Right ventricle myocardium superior (tissue), 1 donor: ENCODE data around the gene COL9A3. TPM values are rescaled to one million over a fixed set of nuclear protein-coding genes. Genes with fewer than 3 reads are reported as not detected.
A peak's percentile ranks its signal among the peaks of the same experiment; 100 is the strongest.

Source experiments
- ATAC-seq: fragments of 200-7000 bp; cut with Tn5 transposase; one replicate; pipeline ENCODE4 v1.9.1; 2020; ENCODE audit warnings: mild to moderate bottlenecking; ENCODE audit not compliant: poor library complexity
- DNase-seq: peaks from one replicate; pipeline ENCODE4 v3.0.0-alpha.2; 2020
- intact Hi-C: fragments of 100-400 bp; cut with DNase I; formaldehyde crosslinking; loops from one replicate; pipeline ENCODE4 v1.11.2; 2022
- total RNA-seq: library from RNA; stranded (reverse); fragmentation: NEBNext Ultra II Directional; extraction: Animal tissue kit (Norgen Biotek cat#: 25700); gene quantifications from one replicate; pipeline ENCODE4 v1.2.1, GENCODE V29; 2021
- donor health status: DM: no; HTN: yes; CAD: no; lungs with severe emphysema.

Gene COL9A3
- total RNA-seq, 1 donor from 2014 or later: 2.7 TPM

DNA sequence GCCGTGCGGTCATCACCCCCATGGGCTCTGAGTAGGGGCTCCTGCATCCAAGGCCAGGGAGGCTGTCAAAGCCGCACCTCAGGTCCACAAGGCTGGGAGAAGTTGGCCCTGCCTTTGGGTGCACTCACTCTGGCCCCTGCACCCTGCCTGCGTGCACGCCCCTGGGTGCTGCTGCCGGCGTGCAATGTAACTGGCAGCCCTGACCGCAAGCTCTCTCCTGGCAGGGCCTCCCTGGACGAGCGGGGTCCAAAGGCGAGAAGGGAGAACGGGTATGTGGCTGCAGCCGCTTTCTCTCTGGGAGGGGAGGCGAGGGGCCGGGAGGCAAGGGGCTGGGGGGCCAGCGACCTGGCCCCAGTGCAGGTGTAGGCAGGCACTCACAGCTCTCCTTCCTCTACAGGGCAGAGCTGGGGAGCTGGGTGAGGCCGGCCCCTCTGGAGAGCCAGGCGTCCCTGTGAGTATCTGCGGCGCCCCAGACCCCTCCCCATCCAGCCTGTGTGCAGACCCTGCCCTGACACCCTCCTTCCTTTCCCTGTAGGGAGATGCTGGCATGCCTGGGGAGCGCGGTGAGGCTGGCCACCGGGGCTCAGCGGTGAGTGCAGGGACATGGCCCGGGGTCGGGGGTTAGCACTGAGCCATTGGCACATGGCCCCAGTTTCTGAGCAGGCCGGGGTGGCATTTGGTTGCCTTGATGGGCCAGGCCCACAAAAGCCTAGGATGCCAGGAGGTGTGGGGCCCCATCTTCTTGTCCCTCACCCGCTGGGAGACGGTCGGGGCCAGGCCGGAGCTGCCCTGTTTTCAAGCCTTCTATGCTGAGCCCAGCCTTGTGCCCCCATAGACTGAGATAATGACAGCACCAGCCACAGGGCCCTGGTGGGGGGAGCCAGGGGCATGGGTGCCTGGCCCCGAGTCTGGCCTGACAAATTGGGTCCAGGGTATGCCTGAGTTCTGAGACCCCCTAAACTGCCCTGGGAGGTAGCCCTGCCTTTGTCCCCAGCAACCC lies 12.7 kb downstream of the COL9A3 start:
- intact Hi-C loops: no loop called here
- DNase-seq (peak; percentile 35), ATAC-seq (no peak)

DNA sequence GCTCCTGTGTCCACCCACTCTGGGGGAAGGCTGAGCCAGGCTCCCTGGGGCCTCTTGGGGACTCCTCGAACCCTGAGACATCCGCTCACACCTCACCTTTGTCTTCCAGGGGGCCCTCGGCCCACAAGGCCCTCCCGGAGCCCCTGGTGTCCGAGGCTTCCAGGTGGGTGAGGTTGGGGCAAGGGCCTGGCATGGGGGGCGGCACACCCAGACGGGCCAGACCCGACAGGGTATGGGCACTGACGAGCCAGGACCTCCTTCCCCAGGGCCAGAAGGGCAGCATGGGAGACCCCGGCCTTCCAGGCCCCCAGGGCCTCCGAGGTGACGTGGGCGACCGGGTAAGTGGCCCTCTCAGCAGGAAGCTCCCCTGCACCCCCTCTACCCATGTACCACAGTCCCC lies 13.4 kb downstream of the COL9A3 start:
- intact Hi-C loops: no loop called here
- ATAC-seq (no peak), DNase-seq (peak; percentile 18)

DNA sequence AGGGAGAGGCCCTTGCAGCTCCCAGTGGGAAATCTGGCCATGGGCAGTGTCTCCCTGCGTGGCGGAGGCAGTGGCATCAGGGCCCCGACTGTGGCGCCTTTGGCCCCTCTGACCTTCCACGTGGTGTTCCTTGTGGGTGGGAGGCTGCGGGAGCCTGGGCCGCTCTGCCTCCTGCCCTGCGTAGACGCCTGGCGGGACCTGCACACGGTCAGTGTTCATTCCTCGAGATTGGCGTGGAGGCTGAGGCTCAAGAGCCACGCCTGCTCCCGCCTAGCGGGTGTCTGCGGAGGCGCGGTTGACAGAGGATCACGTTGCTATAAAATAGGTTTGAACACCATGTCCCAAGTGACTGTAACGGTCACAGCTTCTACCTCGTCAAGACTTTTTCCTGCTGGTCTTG lies 14.0 kb downstream of the COL9A3 start:
- intact Hi-C loops: no loop called here
- no peak for ATAC-seq
- DNase-seq: peak; percentile 23

DNA sequence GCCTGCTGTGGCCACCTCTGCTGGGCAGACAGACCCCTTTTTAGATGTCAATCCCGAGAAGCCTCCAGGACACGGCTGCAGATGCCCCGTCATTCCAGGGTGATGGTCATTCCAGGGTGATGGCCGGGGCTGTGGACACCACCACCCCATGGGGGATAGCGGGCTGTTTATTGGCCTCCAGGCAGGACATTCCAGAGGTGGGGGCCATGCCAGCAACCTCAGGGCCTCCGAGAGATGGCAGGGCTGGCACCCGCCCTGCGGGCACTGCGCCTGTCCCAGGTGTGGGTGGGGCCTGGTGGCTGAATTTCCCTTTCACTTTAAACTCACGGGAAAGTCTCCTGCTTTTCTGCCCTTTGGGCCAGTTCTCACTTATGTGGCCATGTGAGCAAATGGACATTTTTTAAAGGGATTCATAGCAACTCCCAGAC lies 14.5 kb downstream of the COL9A3 start:
- DNase-seq: no peak
- peak; percentile 19 for ATAC-seq
- intact Hi-C loops: no loop called here

DNA sequence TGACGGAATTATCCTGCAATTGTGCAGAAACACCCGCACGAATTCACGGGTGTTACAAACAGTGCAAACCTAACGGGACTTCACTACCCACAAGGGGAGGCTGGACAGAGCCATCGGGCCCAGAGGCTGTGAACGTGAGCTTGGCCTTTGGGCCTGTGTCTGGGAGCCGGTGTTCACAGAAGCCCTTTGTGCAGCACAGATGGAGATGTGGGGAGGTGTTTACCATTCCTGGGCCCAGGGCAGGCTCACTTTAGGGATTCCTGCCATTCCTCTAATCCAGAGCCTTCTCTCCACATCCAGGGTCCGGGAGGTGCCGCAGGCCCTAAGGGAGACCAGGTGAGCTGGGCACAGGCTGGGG lies 15.0 kb downstream of the COL9A3 start:
- intact Hi-C loops: no loop called here
- DNase-seq: no peak

DNA sequence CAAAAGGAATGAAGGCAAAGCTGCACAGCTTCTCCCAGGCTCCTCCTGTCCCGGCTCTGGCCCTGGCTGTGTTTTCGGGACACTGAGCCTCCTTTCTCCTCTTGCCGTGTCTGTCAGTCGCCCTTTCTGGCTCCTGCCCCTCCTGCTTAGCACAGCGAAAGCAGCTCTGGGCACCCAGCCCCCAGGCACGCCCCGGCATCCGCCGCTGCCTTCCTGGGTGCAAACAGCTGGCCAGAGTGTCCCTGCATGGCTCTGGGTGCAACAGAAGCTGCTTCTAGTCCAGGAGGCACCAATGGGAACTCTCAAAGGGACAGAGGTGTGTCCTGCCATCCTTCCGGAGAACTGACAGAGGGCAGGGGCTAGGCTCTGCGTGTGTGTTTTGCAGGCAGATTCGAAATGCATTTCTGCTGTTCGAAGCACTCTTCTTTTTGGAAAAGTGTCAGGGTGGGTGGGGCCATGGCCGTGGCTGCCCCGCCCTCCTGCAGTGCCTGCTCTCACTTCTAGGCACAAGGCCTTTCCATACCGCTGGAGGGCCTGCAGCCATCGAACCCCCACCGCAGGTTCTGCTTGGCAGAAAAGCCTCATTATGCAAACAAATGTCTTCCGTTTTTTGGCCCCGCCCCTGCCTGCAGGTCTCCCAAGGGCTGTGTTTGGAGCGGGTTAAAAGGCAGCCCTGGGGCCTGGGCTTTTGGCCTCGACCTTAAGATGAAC lies 15.5 kb downstream of the COL9A3 start:
- ATAC-seq (peak; percentile 32), DNase-seq (peak; percentile 61)
- intact Hi-C loops: no loop called here

More for the DNA sequence above, 15.0 kb downstream of the COL9A3 start:
- ATAC-seq: no peak

DNA sequence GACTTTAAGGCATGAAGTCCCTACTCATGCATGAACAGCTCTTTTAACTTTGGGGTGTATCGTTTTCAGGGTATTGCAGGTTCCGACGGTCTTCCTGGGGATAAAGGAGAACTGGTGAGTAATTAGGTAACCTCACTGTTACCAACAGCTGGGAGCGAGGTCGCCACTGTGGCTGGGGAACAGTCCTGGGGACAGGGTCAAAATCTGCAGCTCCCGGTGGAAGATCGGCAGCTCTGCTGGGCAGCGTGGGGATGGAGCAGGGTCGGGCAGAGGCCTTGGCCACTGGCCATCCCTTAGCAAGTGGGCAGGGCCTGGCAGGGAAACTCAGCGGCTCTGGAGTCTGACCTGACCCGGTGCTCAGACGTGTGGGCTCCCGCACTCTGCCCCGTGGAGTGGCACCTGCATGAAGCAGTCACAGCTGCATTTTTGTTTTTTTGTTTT lies 16.1 kb downstream of the COL9A3 start:
- ATAC-seq (no peak), DNase-seq (peak; percentile 40)
- intact Hi-C loops: no loop called here

DNA sequence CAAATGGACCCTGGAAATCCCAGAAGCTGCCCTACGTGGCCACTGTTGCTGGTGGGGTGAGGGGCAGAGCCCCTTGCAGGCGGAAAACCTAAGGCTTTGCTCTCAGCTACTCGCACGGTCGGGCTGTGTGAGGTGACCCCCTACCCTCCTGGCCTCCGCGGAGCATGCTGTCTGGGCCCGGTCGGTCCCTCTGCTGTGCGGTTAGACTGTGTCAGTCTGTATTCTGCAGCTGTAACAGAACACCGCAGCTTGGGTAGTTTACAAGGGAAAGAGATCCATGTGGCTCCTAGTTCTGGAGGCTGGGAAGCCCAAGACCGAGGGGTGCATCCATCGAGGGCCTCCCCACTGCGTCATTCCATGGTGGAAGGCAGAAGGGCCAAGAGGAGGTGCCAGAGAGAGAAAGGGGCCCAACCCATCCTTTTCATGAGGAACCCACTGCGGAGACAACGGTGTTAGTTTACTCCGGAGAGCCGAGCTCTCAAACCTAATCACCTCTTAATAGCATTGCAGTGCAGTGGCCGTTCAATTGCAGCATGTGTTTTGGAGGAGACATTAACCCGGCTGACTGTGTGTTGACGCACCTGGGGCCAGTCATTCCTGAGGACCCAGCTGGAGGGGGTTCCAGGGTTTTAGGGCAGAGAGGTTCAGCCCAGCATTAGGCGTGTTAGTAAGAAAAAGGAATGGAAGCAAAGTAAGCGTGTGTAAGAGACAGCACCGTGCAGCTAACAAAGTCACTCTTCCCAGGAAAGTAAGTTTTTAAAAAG lies 18.3 kb downstream of the COL9A3 start:
- ATAC-seq (no peak), DNase-seq (peak; percentile 20)
- intact Hi-C loops: no loop called here

DNA sequence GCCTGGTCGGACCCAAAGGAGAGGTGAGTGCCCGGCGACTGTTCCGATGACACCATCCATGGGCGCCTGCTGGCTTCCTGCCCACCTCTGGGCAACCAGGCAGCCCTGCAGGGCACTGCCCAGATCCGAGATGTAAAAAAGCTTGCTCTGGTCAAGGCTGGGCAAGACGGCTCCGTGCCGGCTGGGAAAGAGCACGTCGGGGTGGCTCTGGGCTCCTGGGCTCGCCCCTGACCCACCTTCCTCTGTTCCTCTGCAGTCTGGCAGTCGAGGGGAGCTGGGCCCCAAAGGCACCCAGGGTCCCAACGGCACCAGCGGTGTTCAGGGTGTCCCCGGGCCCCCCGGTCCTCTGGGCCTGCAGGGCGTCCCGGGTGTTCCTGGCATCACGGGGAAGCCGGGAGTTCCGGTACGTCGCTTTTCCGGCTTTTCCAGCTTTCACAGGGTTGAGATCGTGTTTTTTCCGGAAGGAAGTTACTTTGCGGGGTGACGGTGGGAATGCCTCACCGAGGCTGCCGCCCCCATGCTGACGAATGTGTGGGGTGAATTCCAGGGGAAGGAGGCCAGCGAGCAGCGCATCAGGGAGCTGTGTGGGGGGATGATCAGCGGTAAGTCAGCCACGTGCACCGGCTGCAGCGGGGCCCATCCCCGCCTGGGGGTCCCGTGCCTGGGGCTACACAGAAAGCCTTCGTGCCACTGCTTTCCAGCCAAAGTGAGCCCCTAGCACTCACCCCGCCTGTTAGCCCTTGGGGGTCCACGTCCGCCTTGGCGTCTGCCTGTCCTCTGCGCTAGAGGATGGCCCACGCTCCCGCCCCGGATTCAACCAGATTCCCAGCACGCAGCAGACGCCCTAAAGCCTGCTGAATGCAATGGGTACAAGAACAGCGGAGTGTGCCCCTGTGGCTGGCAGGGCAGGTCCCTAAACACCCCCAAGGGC lies 19.3 kb downstream of the COL9A3 start:
- intact Hi-C loops: no loop called here
- DNase-seq (peak; percentile 31), ATAC-seq (no peak)

DNA sequence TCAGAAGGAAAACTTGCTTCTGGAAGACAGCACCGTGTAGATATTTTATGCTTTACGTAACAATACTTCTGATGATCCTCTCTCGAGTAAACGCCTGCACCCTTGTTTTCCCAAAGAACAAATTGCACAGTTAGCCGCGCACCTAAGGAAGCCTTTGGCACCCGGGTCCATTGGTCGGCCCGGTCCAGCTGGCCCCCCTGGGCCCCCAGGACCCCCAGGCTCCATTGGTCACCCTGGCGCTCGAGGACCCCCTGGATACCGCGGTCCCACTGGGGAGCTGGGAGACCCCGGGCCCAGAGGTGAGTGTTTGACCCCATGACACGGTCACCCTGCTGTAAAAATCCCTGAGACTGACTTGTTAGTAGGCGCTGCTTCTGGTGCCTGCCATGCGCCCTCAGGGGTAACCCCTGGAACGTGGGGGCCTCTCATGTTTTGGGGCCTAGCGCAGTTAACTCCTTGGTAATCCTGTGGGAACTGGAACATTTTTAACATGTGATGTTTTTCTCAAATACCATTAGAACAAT lies 20.2 kb downstream of the COL9A3 start:
- intact Hi-C loops: no loop called here

DNA sequence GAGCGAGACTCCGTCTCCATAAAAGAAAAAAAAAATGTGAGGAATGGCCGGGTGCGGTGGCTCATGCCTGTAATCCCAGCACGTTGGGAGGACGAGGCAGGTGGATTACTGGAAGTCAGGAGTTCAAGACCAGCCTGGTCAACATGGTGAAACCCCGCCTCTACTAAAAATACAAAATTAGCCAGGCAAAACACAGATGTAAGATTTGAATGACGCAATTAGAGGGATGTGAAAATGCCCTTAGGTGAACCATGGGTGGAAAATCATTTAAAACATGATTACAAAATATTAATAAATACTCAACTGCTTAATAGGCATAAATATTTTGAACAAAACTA lies 20.9 kb downstream of the COL9A3 start:
- intact Hi-C loops: no loop called here

More for the DNA sequence above, 20.2 kb downstream of the COL9A3 start:
- DNase-seq (peak; percentile 33), ATAC-seq (no peak)

DNA sequence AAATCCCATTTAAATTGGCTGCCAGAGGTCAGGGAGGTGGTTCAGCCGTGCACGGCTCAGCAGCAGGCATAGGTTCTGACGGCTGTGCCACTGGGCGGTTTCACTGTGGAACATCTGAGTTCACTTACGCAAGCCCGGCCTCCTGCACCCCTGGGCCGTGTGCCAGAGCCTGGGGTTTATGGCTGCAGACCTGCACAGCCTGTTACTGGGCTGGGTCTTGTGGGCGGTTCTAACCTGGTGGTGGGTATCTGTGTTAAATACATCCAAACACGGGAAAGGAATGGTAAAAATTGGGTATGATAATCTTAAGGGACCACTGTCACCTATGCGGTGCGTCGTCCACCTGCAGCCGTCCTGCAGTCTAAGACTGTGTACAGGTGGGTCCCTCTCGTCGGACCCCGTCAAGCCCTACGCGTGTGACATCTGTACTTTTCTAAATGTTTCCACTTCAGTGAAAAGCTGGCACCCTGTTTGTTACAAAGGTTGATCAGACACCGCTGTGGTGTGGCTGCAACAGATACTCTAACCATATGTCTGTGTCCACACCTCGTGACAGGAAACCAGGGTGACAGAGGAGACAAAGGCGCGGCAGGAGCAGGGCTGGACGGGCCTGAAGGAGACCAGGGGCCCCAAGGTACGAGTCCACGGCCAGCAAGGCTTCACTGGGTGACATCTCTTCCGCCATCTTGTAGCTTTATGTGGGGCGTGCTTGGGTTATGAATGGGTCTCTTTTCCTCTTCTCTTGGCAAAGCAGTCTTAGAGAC lies 21.5 kb downstream of the COL9A3 start:
- DNase-seq (peak; percentile 51), ATAC-seq (peak; percentile 61)
- intact Hi-C loops: no loop called here

More for the DNA sequence above, 20.9 kb downstream of the COL9A3 start:
- peak; percentile 15 for DNase-seq
- no peak for ATAC-seq

DNA sequence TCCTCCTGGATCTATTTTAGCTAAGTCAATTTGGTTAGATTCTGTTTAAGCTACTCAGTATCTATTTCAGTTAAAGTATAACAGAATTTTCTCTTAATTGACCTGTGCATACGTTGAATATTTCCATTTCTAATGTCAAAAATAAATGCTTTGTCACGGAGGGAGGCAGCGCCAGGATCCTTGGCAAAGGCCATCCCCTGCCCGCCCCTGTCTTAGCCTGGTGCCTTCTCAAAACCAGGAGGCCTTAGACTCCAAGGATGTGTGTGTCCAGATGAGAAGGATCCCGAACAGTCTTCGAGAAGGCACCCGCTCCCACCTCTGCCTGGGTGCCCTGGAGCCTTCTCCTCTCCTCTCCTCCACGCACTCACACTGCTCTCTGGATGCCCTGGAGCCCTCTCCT lies 22.4 kb downstream of the COL9A3 start:
- ATAC-seq (no peak), DNase-seq (peak; percentile 6)
- intact Hi-C loops: no loop called here

DNA sequence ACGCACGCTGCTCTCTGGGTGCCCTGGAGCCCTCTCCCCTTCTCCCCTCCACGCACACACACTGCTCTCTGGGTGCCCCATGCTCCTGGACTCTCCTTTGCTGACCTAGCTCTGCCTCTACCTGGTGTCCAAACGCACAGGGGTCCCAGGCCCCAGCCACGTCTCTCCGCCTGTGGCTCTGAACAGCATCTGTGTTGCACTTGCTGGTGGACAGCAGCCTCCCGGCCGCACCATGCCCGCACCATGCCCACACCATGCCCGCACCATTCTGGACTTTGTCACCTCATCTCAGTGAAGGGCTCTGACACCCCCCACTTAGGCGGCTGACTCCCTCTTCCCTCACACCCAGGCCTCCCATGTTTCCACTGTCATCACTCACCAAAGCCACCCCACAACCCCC lies 23.0 kb downstream of the COL9A3 start:
- ATAC-seq (no peak), DNase-seq (no peak)
- intact Hi-C loops: no loop called here

DNA sequence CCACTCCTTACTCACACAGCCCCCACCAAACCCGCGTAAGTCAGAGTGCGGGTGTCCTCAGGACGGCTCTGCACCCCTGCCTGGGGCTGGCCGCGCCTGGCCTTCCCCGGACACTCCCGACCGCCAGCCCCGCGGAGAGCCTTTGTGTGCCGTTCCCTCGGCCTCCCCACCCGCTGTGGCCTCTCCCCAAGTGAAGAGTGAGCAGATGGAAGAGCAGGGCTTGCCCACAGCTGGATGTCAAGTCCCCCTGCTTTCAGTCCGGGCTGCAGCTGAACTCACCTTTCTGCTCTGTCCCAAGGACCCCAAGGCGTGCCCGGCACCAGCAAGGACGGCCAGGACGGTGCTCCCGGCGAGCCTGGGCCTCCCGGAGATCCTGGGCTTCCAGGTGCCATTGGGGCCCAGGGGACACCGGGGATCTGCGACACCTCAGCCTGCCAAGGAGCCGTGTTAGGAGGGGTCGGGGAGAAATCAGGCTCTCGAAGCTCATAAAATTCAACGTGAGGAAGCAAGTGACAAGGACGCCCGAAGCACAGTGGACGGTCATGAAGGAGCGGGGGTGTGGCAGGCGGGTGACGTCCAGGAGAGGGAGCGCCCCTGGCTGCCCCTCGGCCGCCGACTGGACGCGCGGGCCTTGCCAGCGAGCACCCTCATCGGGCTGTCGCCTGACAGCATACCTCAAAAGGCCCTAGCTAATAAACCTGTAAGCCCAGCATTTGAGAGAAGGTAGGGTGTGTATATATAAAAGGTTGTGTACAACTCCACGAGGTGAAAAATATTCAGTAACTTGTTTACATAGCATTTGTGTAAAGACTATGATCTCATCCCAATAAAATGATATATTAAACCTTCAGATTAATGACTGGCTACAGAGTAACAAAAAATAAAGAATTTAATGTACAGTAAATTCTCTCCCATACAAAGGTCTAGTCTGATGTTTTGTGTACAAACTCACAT lies 23.7 kb downstream of the COL9A3 start:
- ATAC-seq: no peak

DNA sequence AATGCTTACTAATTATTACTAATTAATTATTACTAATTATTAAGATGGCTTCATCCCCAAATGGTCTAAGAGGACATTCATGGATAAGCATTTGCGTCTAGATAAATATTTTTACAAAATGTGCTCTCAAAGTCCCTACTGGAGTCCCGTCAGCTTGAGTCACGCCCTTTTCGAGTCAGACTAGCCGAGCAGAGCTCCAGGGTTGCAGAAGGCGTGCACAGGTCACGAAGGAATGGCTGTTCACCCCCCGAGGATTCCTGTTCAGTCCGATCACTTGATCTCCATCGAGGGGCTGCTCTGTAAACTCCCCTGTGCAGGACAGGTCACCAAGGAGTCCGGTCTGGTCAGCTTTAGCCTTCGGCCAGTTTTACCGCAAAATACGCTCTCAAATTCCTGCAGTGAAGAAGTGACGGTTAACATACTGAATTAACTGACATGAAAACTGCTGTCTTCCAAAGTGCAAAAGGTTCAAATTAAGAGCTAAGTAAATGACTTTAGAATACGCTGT lies 24.9 kb downstream of the COL9A3 start:
- ATAC-seq (no peak), DNase-seq (no peak)
- intact Hi-C loops: no loop called here

More for the DNA sequence above, 23.7 kb downstream of the COL9A3 start:
- intact Hi-C loops: no loop called here
- DNase-seq: no peak
